Fibroblast of the conjunctiva (primary cell): ENCODE data around the gene SLC25A40.
"Not testable (repeated sequence)": the region's sequence is repeated elsewhere in the genome, so short reads cannot be mapped to it uniquely, and the experiment has no call there.

Source experiments
- DNase-seq: peaks from one replicate; pipeline ENCODE4 v3.0.0-alpha.2; 2010; ENCODE audit warnings: low read depth

SLC25A40 gene

GRCh38 chr7:87870471-87870870, 5.7 kb downstream of the SLC25A40 start:
- DNase-seq, result no peak

- not testable (repeated sequence) for DNase-seq
Observed at GRCh38 chr7:87866533-87866932, 9.6 kb downstream of the SLC25A40 start.

- DNase-seq, result no peak
Observed at GRCh38 chr7:87866089-87866488, 10.1 kb downstream of the SLC25A40 start.

GRCh38 chr7:87858417-87859100, 17.6 kb downstream of the SLC25A40 start:
- no peak for DNase-seq

GRCh38 chr7:87853237-87853864, 22.8 kb downstream of the SLC25A40 start:
- peak; percentile 6 for DNase-seq

GRCh38 chr7:87852306-87852705, 23.9 kb downstream of the SLC25A40 start:
- no peak for DNase-seq

GRCh38 chr7:87850836-87851593, 25.1 kb downstream of the SLC25A40 start:
- no peak for DNase-seq

- no peak for DNase-seq
Observed at GRCh38 chr7:87837597-87837996, 38.6 kb downstream of the SLC25A40 start.

- no peak for DNase-seq
Observed at GRCh38 chr7:87833130-87833529, 43.0 kb downstream of the SLC25A40 start.

GRCh38 chr7:87831097-87831496, 45.1 kb downstream of the SLC25A40 start:
- DNase-seq, result no peak

GRCh38 chr7:87828383-87828782, 47.8 kb downstream of the SLC25A40 start:
- DNase-seq, result not testable (repeated sequence)

- not testable (repeated sequence) for DNase-seq
Observed at GRCh38 chr7:87825369-87825768, 50.8 kb downstream of the SLC25A40 start.

- DNase-seq, result not testable (repeated sequence)
Observed at GRCh38 chr7:87822056-87822455, 54.1 kb downstream of the SLC25A40 start.

GRCh38 chr7:87818336-87818735, 57.8 kb downstream of the SLC25A40 start:
- DNase-seq, result no peak

- DNase-seq, result no peak
Observed at GRCh38 chr7:87816389-87816788, 59.8 kb downstream of the SLC25A40 start.

GRCh38 chr7:87810726-87811125, 65.4 kb downstream of the SLC25A40 start:
- no peak for DNase-seq

- DNase-seq, result no peak
Observed at GRCh38 chr7:87810130-87810529, 66.0 kb downstream of the SLC25A40 start.

GRCh38 chr7:87806150-87806549, 70.0 kb downstream of the SLC25A40 start:
- DNase-seq, result no peak

- peak; percentile 21 for DNase-seq
Observed at GRCh38 chr7:87797798-87798403, 78.3 kb downstream of the SLC25A40 start.

GRCh38 chr7:87797395-87797794, 78.8 kb downstream of the SLC25A40 start:
- no peak for DNase-seq

- DNase-seq, result no peak
Observed at GRCh38 chr7:87785368-87785995, 90.7 kb downstream of the SLC25A40 start.

GRCh38 chr7:87784424-87784823, 91.7 kb downstream of the SLC25A40 start:
- DNase-seq, result no peak
